GM12873 (cell line): Measurements from ENCODE around the gene TBC1D22B.

Source experiments
- CTCF ChIP-seq: IDR thresholded peaks from 2 replicates; pipeline ENCODE4 v1.5.1; 2012; ENCODE audit warnings: low read depth, mild to moderate bottlenecking, moderate library complexity, low read length, control low read depth; ENCODE audit not compliant: insufficient read depth; ENCODE audit errors: missing control alignments

The TBC1D22B gene

GRCh38 chr6:37320646-37321045 lies 63.1 kb downstream of the TBC1D22B start:
- no peak for TF ChIP-seq CTCF

GRCh38 chr6:37321101-37321500 lies 63.5 kb downstream of the TBC1D22B start:
- TF ChIP-seq CTCF, result no peak

- TF ChIP-seq CTCF, result no peak
These were observed 64.2 kb downstream of the TBC1D22B start for GRCh38 chr6:37321516-37322415.

- TF ChIP-seq CTCF, result no peak
These were observed 66.0 kb downstream of the TBC1D22B start for GRCh38 chr6:37323580-37323979.

GRCh38 chr6:37324131-37325033 lies 66.8 kb downstream of the TBC1D22B start:
- TF ChIP-seq CTCF, result no peak

GRCh38 chr6:37331047-37331446 lies 73.5 kb downstream of the TBC1D22B start:
- TF ChIP-seq CTCF, result no peak

- TF ChIP-seq CTCF, result no peak
These were observed 75.3 kb downstream of the TBC1D22B start for GRCh38 chr6:37332894-37333293.
